Uterus (tissue), 2 donors: ENCODE measurements around the gene FOXI1.

Experiments used
- CTCF ChIP-seq, 4 experiments: fragments of 200-600 bp in 2 of 4; fragments of 450-650 bp in 2 of 4; sonication (generic) in 2 of 4; IDR thresholded peaks; one replicate each; pipeline ENCODE4 v1.5.1; 2016 to 2019; ENCODE audit warnings: antibody characterized with exemption in 4 of 4, mild to moderate bottlenecking in 2 of 4, moderate library complexity in 1 of 4
- POLR2A ChIP-seq, 2 donors: fragments of 450-650 bp; IDR thresholded peaks; one replicate each; pipeline ENCODE4 v1.6.1; 2016; ENCODE audit warnings: antibody characterized with exemption in 2 of 2, mild to moderate bottlenecking in 1 of 2, moderate library complexity in 1 of 2

GRCh38 chr5:170151097-170151831 lies 45.6 kb downstream of the FOXI1 start:
- TF ChIP-seq POLR2A (IDR thresholded peaks at IDR 0.05): no peak
- TF ChIP-seq CTCF (IDR thresholded peaks at IDR 0.05): no peak
